SK-N-SH (cell line): ENCODE results near the gene GABARAPL2. TPM values are rescaled to one million over a fixed set of nuclear protein-coding genes. Genes with fewer than 3 reads are reported as not detected.

Experiments
- CTCF ChIA-PET: fragments of 300-600, 350-600 bp; formaldehyde crosslinking; extraction: SDS; loops from one replicate; lab custom pipeline; 2021; lab: Yijun Ruan, JAX
- POLR2A ChIA-PET: fragments of 350-600 bp; sonication (Branson Sonifier 250); formaldehyde crosslinking; extraction: SDS; loops from one replicate; lab custom pipeline; 2020; ENCODE audit warnings: antibody characterized with exemption, inconsistent platforms; lab: Yijun Ruan, JAX
- DNase-seq: peaks from one replicate; pipeline ENCODE4 v3.0.0; 2012
- H2AFZ ChIP-seq: fragments of 200-600 bp; sonication (generic); 2 replicates; pipeline ENCODE4 v1.8.1; 2016; ENCODE audit warnings: antibody characterized with exemption, mild to moderate bottlenecking, low read depth
- H3F3A ChIP-seq: fragments of 200-600 bp; sonication (generic); replicated peaks from 2 replicates; pipeline ENCODE3; 2016; ENCODE audit warnings: antibody characterized with exemption, mild to moderate bottlenecking; ENCODE audit not compliant: insufficient read depth
- H3K27ac ChIP-seq, 2 experiments: fragments of 200-500 bp in 1 of 2; fragments of 200-600 bp in 1 of 2; sonication (Bioruptor generic) in 1 of 2; sonication (generic), shearing (Covaris generic) in 1 of 2; 2 replicates each; pipeline versions ENCODE4 v1.5.1 to v1.6.1; 2014 to 2016; ENCODE audit warnings: low read depth in 2 of 2, inconsistent platforms in 1 of 2, low read length in 1 of 2, mild to moderate bottlenecking in 1 of 2, mixed read lengths in 1 of 2
- H3K27me3 ChIP-seq: fragments of 200-600 bp; sonication (generic), shearing (Covaris generic); 2 replicates; pipeline ENCODE4 v1.6.1; 2016; ENCODE audit warnings: mixed run types; ENCODE audit not compliant: insufficient read depth
- H3K36me3 ChIP-seq, 2 experiments: fragments of 200-500 bp in 1 of 2; fragments of 200-600 bp in 1 of 2; sonication (Bioruptor generic) in 1 of 2; sonication (generic) in 1 of 2; replicated peaks in 1 of 2; 2 replicates each; pipeline versions ENCODE3 to v1.5.1; 2014 to 2016; ENCODE audit warnings: low read length in 1 of 2, mild to moderate bottlenecking in 1 of 2; ENCODE audit not compliant: insufficient read depth in 2 of 2, control insufficient read depth in 1 of 2
- H3K4me1 ChIP-seq, 2 experiments: fragments of 200-500 bp in 1 of 2; fragments of 200-600 bp in 1 of 2; sonication (Bioruptor generic) in 1 of 2; sonication (generic), shearing (Covaris generic) in 1 of 2; 2 replicates each; pipeline versions ENCODE4 v1.5.1 to v1.6.1; 2014 to 2016; ENCODE audit warnings: low read depth in 1 of 2, low read length in 1 of 2, mixed run types in 1 of 2; ENCODE audit not compliant: insufficient read depth in 2 of 2, control insufficient read depth in 1 of 2
- H3K4me2 ChIP-seq: fragments of 200-600 bp; sonication (generic), shearing (Covaris generic); 2 replicates; pipeline ENCODE4 v1.6.1; 2017; ENCODE audit warnings: mixed run types
- H3K4me3 ChIP-seq, 2 experiments: fragments of 200-500 bp in 1 of 2; fragments of 200-600 bp in 1 of 2; sonication (Bioruptor generic) in 1 of 2; sonication (generic), shearing (Covaris generic) in 1 of 2; 2 replicates each; pipeline versions ENCODE4 v1.5.1 to v1.8.1; 2014 to 2016; ENCODE audit warnings: low read depth in 2 of 2, inconsistent platforms in 1 of 2, low read length in 1 of 2, mild to moderate bottlenecking in 1 of 2, mixed read lengths in 1 of 2, moderate library complexity in 1 of 2
- H3K79me2 ChIP-seq: fragments of 200-600 bp; sonication (generic); 2 replicates; pipeline ENCODE4 v1.8.1; 2017; ENCODE audit warnings: mild to moderate bottlenecking; ENCODE audit not compliant: insufficient read depth
- H3K9ac ChIP-seq: fragments of 200-600 bp; sonication (generic); 2 replicates; pipeline ENCODE4 v1.6.1; 2017; ENCODE audit warnings: mixed run types
- H3K9me2 ChIP-seq: fragments of 200-600 bp; sonication (generic); 2 replicates; pipeline ENCODE4 v1.6.1; 2017; ENCODE audit warnings: mixed run types
- H3K9me3 ChIP-seq: fragments of 200-600 bp; sonication (generic); 2 replicates; pipeline ENCODE4 v1.6.1; 2017; ENCODE audit warnings: mixed run types, mild to moderate bottlenecking, moderate library complexity
- H4K20me1 ChIP-seq: fragments of 200-600 bp; sonication (generic); 2 replicates; pipeline ENCODE4 v1.6.1; 2017; ENCODE audit warnings: mild to moderate bottlenecking, mixed run types; ENCODE audit not compliant: insufficient read depth
- ELF1 ChIP-seq: IDR thresholded peaks from 2 replicates; pipeline ENCODE4 v1.4.0; 2012
- EP300 ChIP-seq, 2 experiments: IDR thresholded peaks; 2 replicates each; pipeline versions ENCODE4 v1.4.0 to v1.6.1; 2012; ENCODE audit warnings: borderline replicate concordance in 1 of 2, low read depth in 1 of 2, low read length in 1 of 2
- EZH2phosphoT487 ChIP-seq: fragments of 200-600 bp; sonication (generic); IDR thresholded peaks from 2 replicates; pipeline ENCODE4 v1.6.1; 2017; ENCODE audit warnings: low read depth, mixed run types, mild to moderate bottlenecking, antibody characterized with exemption, moderate library complexity, borderline replicate concordance
- FOXJ3 ChIP-seq: sonication (generic); formaldehyde crosslinking; IDR thresholded peaks from 2 replicates; pipeline ENCODE4 v1.5.1; 2020; ENCODE audit warnings: mild to moderate bottlenecking, missing genetic modification reagents
- FOXM1 ChIP-seq: IDR thresholded peaks from 2 replicates; pipeline ENCODE4 v1.4.0; 2012; ENCODE audit warnings: low read depth, mild to moderate bottlenecking
- GABPA ChIP-seq: IDR thresholded peaks from 2 replicates; pipeline ENCODE4 v1.4.0; 2012; ENCODE audit warnings: low read depth, mild to moderate bottlenecking
- MEF2A ChIP-seq: IDR thresholded peaks from 2 replicates; pipeline ENCODE4 v1.4.0; 2012; ENCODE audit warnings: low read depth, borderline replicate concordance
- MXI1 ChIP-seq: IDR thresholded peaks from 2 replicates; pipeline ENCODE4 v1.6.1; 2012; ENCODE audit warnings: mild to moderate bottlenecking, low read depth, low read length, improper control_type of control experiment
- PBX3 ChIP-seq: IDR thresholded peaks from 2 replicates; pipeline ENCODE4; 2012
- RAD21 ChIP-seq: IDR thresholded peaks from 2 replicates; pipeline ENCODE4 v1.6.1; 2012; ENCODE audit warnings: mild to moderate bottlenecking, low read length
- RCOR1 ChIP-seq: fragments of 150-350 bp; IDR thresholded peaks from 2 replicates; pipeline ENCODE4 v1.6.1; 2017; ENCODE audit warnings: antibody characterized with exemption, low read length
- RXRA ChIP-seq: IDR thresholded peaks from 2 replicates; pipeline ENCODE4 v1.4.0; 2012; ENCODE audit warnings: low read depth, mild to moderate bottlenecking, borderline replicate concordance
- SIN3A ChIP-seq: IDR thresholded peaks from 2 replicates; pipeline ENCODE4 v1.6.1; 2012; ENCODE audit warnings: low read depth, mild to moderate bottlenecking, low read length, moderate library complexity, borderline replicate concordance
- USF2 ChIP-seq: fragments of 150-350 bp; IDR thresholded peaks from 2 replicates; pipeline ENCODE4 v1.6.1; 2017; ENCODE audit warnings: antibody characterized with exemption, low read length, low read depth, borderline replicate concordance
- ZBTB33 ChIP-seq: IDR thresholded peaks from 2 replicates; pipeline ENCODE4 v1.4.0; 2012; ENCODE audit warnings: low read depth, borderline replicate concordance
- WGBS: methylation state at CpG from one replicate; pipeline ENCODE4 v1.1.6; 2017; ENCODE audit warnings: low lambda C conversion rate; 5-methylcytosine and 5-hydroxymethylcytosine counted together
- polyA plus RNA-seq, 3 experiments: library from polyadenylated mRNA; depleted of rRNA; stranded (reverse); fragments of >200 nt; gene quantifications; 2 replicates each; pipeline ENCODE4 v1.2.3, GENCODE V29; 2012
- TF ChIP-seq, protein P1 (sequence below): IDR thresholded peaks from 2 replicates; pipeline ENCODE4 v1.4.0; 2012; ENCODE audit warnings: low read depth, borderline replicate concordance

The GABARAPL2 gene
- polyA plus RNA-seq, 1 of the 3 experiments (the other 2 are of a cell fraction): 135 TPM

DNA sequence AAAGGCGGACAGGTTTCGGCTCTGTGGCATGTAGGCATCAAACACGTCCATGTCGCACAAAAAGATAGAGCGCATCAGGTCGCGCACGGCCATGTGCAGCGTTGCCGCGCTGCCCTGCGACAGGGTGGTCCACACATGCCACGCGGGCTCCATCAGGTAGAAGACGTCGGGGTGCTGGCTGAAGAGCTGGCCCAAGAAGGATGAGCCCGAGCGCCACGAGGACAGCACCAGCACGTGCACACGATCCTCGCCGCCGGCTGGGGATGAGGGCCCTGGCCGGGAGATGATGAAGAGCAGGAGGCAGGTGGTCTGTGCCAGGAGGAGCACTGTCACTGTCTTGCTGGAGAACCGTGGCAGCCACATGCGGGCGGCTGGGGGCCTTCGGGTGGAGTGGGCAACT, 36.2 kb upstream of the GABARAPL2 start:
- DNase-seq: no peak

DNA sequence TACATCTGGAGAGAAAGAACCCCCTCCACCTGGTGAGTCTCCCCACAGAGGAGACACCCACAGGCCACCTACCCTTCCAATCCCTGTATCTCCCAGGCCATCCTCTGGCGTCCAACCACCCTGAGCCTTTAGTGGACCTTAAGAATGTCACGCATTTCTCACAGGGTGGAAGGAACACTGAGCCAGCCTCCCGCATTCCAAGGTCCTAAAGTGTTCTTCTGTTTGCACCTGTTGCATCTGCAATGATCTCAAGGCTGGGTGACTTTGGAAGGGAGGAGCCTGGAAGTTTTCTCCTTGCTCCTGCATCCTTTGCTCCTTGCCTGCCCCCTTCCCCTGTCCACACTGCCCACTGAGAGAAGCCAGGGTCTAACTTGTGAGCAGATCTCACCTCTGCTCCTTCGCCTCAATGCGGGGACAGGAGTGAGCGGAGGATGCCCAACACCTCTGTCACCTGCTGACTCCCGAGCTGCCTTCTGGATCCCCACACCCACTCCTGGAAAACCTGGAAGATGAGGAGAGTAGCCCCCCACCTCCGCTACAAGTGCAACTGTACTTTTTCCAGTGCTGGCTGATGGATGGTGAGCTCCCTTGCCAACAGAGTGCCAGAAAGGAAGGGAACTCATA, 33.9 kb upstream of the GABARAPL2 start:
- POLR2A ChIA-PET: no interaction called here
- no peak overlapping the region for H2AFZ ChIP-seq
- H3K4me2 ChIP-seq: no peak overlapping the region

More for the DNA sequence above, 36.2 kb upstream of the GABARAPL2 start:
- POLR2A ChIA-PET: no interaction called here
- 93% methylated on average over 28 of the region's 29 CpGs for WGBS
- no peaks in the 10 kb centered on the region for H3K27me3 ChIP-seq
- no peak overlapping the region for H3K9ac ChIP-seq
- H3F3A ChIP-seq: no peaks in the 10 kb centered on the region
- H3K4me3 ChIP-seq: no peak overlapping the region
- CTCF ChIA-PET: no interaction called here
- no peaks in the 10 kb centered on the region for H3K9me3 ChIP-seq
- no peak overlapping the region for H3K27ac ChIP-seq
- no peak overlapping the region for H3K4me2 ChIP-seq
- no peaks in the 10 kb centered on the region for H3K36me3 ChIP-seq
- no peaks in the 10 kb centered on the region for H3K9me2 ChIP-seq
- no peak for TF ChIP-seq FOXM1
- no peak for TF ChIP-seq PBX3
- TF ChIP-seq MXI1: no peak
- no peak for TF ChIP-seq RAD21
- no peak for TF ChIP-seq ELF1
- no peak for TF ChIP-seq RCOR1
- TF ChIP-seq USF2: no peak
- no peaks in the 10 kb centered on the region for H3K79me2 ChIP-seq
- H4K20me1 ChIP-seq: no peaks in the 10 kb centered on the region
- H3K4me1 ChIP-seq: no peaks in the 10 kb centered on the region
- H2AFZ ChIP-seq: no peak overlapping the region

More for the DNA sequence above, 33.9 kb upstream of the GABARAPL2 start:
- Histone ChIP-seq H3K4me3 (no peak overlapping the region), H3F3A (no peaks in the 10 kb centered on the region), H3K27me3 (no peaks in the 10 kb centered on the region), H3K36me3 (no peaks in the 10 kb centered on the region), H3K9me3 (no peaks in the 10 kb centered on the region), H4K20me1 (no peaks in the 10 kb centered on the region), H3K9ac (no peak overlapping the region), H3K27ac (no peak overlapping the region)
- CTCF ChIA-PET: interaction anchor here (1.2 to 2.0 kb wide), 4 partner anchors 15 to 333 kb away, joined by 3 to 11 read pairs (median 6); partner anchors contain the start of gene TMEM170A
- TF ChIP-seq EZH2phosphoT487 (no peak), FOXJ3 (CRISPR knock-in tag) (no peak), RAD21 (no peak), USF2 (no peak), MXI1 (no peak), SIN3A (no peak), MEF2A (no peak), ZBTB33 (no peak), GABPA (no peak), EP300 (IDR thresholded peaks at IDR 0.05; ENCODE audit: borderline replicate concordance in 1 of 2, low read depth in 1 of 2, low read length in 1 of 2) (no peak), RXRA (no peak)
- TF ChIP-seq, protein P1, sequence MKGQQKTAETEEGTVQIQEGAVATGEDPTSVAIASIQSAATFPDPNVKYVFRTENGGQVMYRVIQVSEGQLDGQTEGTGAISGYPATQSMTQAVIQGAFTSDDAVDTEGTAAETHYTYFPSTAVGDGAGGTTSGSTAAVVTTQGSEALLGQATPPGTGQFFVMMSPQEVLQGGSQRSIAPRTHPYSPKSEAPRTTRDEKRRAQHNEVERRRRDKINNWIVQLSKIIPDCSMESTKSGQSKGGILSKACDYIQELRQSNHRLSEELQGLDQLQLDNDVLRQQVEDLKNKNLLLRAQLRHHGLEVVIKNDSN: no peak
- TF ChIP-seq, all 33 proteins: peak for 0
- Histone ChIP-seq H3K4me1 (no peaks in the 10 kb centered on the region), H3K9me2 (no peaks in the 10 kb centered on the region), H3K79me2 (no peaks in the 10 kb centered on the region)
- DNase-seq: no peak
- 75% methylated on average over 8 of the region's 8 CpGs for WGBS
